ENCODE results near the gene VEZT.
"Not testable (repeated sequence)": the region's sequence is repeated elsewhere in the genome, so short reads cannot be mapped to it uniquely, and the experiment has no call there.

VEZT gene

DNA sequence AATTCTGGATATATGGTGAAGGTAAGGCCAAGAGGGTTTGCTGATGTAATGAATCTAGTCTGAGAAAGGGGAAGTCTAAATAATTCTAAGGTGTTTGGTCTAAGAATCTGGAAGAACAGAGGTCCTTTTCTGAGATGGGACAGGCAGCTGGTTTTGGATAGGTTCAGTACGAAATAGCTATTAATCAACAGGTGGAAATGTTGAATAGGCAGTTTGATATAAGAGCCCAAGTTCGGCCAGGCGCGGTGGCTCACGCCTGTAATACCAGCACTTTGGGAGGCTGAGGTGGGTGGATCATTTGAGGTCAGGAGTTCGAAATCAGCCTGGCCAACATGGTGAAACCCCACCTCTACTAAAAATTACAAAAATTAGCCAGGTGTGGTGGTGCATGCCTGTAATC lies 97.1 kb downstream of the VEZT start:
- not testable (repeated sequence) for DNase-seq (ENCODE audit: low read depth in 2 of 3, low spot score in 1 of 3)

DNA sequence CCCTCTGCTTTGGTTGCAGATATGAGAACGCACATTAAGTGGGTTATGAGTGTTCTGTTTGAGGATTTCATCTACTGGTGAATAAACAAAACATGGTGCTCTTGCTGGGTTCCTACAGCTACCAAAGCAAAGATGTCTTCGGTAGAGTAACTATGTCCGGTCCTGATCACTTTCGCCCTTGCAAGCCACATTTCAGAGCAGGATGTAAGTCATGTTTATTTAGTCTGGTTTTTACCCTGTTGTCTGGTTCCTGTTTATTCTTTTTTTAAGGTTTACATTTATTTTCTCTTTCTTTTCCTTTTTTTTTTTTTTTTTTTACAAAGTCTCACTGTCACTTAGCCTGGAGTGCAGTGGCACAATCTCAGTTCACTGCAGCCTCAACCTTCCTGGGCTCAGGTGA lies 99.2 kb downstream of the VEZT start:
- DNase-seq (ENCODE audit: low read depth in 2 of 3, low spot score in 1 of 3), result no peak

DNA sequence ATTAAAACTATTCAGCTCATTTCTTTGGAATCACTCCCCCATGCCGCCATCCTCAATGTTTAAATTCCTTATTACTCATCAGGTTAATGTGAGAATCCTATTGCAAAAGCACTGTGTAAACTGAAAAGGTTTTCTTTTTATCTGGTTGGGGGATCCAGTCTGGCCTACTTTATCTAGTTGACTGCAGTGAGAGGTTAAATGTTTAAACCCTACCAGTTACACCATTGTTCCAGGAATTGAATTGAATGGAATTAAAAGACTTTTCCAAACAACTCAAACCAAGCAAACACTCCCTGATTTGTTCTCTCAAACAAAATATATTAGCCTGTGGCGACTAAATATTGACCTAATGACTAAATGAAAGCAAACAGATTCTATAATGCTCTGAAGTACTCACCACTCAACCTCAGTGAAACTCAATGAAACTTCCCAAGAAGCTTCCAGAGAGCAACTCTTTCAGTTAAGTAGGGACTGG lies 100.5 kb downstream of the VEZT start:
- no peak for DNase-seq (ENCODE audit: low read depth in 2 of 3, low spot score in 1 of 3)

- no peak for DNase-seq (ENCODE audit: low read depth in 2 of 3, low spot score in 1 of 3)
Observed at GRCh38 chr12:95319694-95320331, 102.2 kb downstream of the VEZT start.

GRCh38 chr12:95321516-95322246 lies 104.1 kb downstream of the VEZT start:
- no peak for DNase-seq (ENCODE audit: low read depth in 2 of 3, low spot score in 1 of 3)

DNA sequence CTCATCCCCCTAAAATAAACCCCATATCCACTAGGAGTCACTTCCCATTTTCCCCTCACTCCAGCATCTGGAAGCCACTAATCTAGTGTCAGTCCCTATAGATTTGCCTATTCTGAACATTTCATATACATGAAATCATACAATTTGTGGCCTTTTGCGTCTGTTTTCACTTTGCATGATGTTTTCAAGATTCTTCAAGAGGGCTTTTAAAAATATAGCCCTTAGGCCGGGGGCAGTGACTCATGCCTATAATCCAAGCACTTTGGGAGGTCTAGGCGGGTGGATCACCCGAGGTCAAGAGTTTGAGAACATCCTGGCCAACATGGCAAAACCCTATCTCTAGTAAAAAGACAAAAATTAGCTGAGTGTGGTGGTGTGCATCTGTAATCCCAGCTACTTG lies 104.7 kb downstream of the VEZT start:
- no peak for DNase-seq (ENCODE audit: low read depth in 2 of 3, low spot score in 1 of 3)

DNA sequence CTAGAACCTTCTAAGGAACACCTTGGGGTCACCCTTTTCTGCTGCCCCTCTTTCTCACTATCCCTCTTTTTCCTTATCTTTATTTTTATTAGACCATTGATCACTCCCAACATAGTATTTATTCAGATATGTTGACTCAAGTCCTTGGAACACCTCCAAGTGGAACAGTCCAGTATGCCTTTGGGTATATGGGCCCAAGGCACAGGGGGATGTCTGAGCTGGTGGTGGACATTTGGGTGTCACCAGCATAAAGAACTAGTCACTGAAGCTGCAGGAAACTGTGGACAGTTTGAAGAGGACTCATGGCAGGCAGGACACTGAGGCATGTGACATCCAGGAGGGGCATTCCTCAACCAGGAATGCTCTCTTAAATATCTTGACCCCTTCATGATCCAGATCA lies 105.6 kb downstream of the VEZT start:
- DNase-seq (ENCODE audit: low read depth in 2 of 3, low spot score in 1 of 3), result no peak

DNA sequence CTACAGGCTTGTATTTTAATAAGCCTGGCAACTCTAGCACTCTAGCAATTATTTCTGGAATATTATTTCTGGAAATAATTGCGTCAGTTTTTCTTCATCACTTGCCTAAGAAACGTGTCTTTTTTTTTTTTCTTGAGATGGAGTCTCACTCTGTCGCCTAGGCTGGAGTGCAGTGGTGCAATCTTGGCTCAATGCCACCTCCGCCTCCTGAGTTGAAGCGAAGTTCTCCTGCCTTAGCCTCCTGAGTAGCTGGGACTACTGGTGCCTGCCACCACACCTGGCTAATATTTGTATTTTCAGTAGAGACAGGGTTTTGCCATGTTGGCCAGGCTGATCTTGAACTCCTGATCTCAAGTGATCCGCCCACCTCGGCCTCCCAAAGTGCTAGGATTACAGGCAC lies 106.6 kb downstream of the VEZT start:
- not testable (repeated sequence) for DNase-seq (ENCODE audit: low read depth in 2 of 3, low spot score in 1 of 3)

DNA sequence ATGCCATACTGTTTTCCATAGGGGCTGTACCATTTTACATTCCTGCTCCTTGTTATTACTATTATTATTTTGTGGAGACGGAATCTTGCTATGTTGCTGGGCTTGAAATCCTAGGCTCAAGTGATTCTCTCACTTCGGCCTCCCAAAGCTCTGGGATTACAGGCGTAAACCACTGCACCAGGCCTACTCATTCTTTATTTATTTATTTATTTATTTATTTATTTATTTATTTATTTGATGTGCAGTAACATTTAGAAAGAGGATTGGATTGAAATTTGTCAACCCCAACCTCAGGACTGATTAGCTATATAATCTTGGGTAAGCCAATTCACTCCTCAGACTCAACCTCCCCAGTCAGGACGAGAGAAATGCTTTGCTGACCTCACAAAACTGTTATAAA lies 107.9 kb downstream of the VEZT start:
- DNase-seq (ENCODE audit: low read depth in 2 of 3, low spot score in 1 of 3), result no peak

DNA sequence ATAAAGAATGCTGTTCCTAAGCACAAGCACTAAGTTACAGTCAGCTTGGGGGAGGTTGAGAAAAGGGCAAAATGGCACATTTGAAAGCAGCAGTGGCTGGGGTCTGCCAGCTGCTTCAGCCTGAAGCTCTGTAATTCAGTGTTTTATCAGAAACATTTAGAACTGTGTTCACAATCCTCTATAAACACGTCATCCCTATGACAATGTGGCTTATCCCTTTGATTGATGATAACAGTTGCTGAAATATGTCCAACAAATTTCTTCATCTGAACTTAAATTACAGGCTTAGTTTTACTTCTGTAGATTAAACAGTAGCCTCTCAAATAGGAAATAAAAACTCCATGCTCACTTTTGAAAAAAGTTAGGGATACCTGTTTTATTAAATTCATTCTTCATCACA lies 108.8 kb downstream of the VEZT start:
- no peak for DNase-seq (ENCODE audit: low read depth in 2 of 3, low spot score in 1 of 3)

DNA sequence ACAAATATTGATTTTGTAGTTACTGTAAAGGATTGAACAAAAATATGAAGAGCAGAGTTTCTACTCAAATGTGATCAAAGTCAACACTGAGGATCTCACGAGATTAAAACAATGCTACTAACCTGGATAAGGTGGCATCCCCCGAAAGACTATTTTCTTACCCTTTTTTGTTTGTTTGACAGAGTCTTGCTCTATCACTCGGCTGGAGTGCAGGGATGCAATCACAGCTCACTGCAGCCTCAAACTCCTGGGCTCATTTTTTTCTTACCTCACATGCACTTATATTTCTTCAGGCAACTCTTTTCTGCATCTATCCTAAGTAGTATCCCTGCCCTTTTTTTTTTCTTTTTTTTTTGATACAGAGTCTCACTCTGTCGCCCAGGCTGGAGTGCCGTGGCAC lies 109.2 kb downstream of the VEZT start:
- no peak for DNase-seq (ENCODE audit: low read depth in 2 of 3, low spot score in 1 of 3)

GRCh38 chr12:95328708-95329107 lies 111.1 kb downstream of the VEZT start:
- no peak for DNase-seq (ENCODE audit: low read depth in 2 of 3, low spot score in 1 of 3)

- DNase-seq (ENCODE audit: low read depth in 2 of 3, low spot score in 1 of 3), result no peak
Observed at GRCh38 chr12:95335948-95336347, 118.3 kb downstream of the VEZT start.

DNA sequence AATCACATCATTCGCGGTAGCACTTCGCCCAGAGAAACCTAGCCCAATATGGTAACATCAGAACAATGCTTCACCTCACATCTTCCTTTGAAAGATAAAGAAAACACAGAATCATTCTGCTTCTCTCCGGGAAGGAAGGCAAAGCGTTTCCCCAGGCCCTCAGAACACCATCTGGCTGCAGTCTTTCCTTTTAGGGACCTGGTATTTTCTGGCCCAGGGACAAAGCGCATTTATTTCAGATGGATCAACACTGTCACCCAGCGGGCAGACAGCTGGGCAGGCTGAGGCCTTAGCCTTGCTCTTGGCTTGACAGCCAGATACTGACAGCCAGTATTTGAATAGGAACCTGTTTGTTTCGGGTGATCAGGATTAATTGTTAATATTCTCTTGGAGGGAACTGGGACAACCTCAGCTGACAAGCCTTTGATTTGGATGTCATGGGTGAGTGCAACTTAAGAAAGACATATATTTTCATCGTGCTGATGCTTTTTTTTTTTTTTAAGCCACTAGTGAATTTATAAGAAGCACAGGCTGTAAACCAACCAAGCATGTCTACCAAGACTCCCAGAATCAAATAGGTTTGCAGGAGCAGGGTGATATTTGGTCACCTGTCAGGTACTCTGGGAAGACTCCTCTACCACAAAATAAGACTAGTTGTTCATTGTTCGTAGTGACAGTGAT lies 118.9 kb downstream of the VEZT start:
- no peak for DNase-seq (ENCODE audit: low read depth in 2 of 3, low spot score in 1 of 3)

GRCh38 chr12:95337146-95337545 lies 119.5 kb downstream of the VEZT start:
- no peak for DNase-seq (ENCODE audit: low read depth in 2 of 3, low spot score in 1 of 3)

GRCh38 chr12:95339086-95339788 lies 121.6 kb downstream of the VEZT start:
- no peak for DNase-seq (ENCODE audit: low read depth in 2 of 3, low spot score in 1 of 3)

DNA sequence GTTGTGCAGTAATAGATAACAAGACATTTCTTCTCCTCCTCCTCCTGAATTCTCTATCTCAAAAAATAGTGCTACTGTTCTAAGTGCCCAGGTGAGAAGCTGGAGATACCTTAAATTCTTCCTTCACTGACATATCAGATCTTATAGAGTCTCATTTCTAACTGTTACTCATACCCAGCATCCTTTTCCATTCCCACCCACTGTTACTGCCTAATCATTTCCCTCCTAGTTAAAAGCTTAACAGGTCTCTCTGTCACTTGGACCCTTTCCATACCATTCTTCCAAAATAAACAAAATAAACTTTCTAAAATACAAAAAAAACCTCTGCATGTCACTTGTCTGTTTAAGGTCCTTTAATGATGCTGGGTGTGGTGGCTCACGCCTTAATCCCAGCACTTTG lies 124.4 kb downstream of the VEZT start:
- DNase-seq (ENCODE audit: low read depth in 2 of 3, low spot score in 1 of 3), result no peak

- DNase-seq (ENCODE audit: low read depth in 2 of 3, low spot score in 1 of 3), result no peak
Observed at GRCh38 chr12:95343461-95344230, 126.0 kb downstream of the VEZT start.

DNA sequence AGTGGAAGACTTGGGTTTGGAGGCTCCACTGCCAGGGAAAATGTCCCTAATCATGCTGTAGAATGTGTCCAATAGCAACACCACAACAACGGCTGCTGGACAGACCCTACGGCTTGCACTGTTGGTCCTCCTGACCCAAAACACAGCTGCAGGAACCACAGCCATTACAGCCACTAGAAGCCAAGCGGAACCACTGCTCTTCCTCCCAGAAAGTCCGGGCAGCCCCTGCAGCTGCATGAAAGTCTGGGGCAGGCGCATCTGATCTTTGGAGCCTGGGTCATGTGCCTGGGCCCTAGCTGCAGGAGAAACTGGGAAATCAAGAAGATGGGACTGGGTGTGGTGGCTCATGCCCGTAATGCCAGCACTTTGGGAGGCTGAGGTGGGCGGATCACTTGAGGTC lies 131.7 kb downstream of the VEZT start:
- no peak for DNase-seq (ENCODE audit: low read depth in 2 of 3, low spot score in 1 of 3)

GRCh38 chr12:95351748-95352147 lies 134.1 kb downstream of the VEZT start:
- DNase-seq (ENCODE audit: low read depth in 2 of 3, low spot score in 1 of 3), result no peak
